Neural progenitor cell (in vitro differentiated cells): ENCODE measurements around the gene MPND. TPM values are rescaled to one million over a fixed set of nuclear protein-coding genes. Genes with fewer than 3 reads are reported as not detected.

Source experiments
- DNase-seq: peaks from one replicate; pipeline ENCODE4 v3.0.0-alpha.2; 2016; ENCODE audit warnings: low spot score
- H2AFZ ChIP-seq: fragments of 200-600 bp; sonication (generic); replicated peaks from 2 replicates; pipeline ENCODE4 v1.6.1; 2016; ENCODE audit warnings: antibody characterized with exemption
- H3F3A ChIP-seq: fragments of 200-600 bp; sonication (generic); 2 replicates; pipeline ENCODE4 v1.6.1; 2016; ENCODE audit warnings: antibody characterized with exemption, low read depth
- H3K27ac ChIP-seq: fragments of 200-600 bp; sonication (generic); 2 replicates; pipeline ENCODE4 v1.5.1; 2016; ENCODE audit warnings: mild to moderate bottlenecking
- H3K27me3 ChIP-seq: fragments of 200-600 bp; sonication (generic); 2 replicates; pipeline ENCODE4 v1.6.1; 2016; ENCODE audit warnings: mild to moderate bottlenecking, moderate library complexity
- H3K36me3 ChIP-seq: fragments of 200-600 bp; sonication (generic); 2 replicates; pipeline ENCODE4 v1.5.1; 2016
- H3K4me1 ChIP-seq: fragments of 200-600 bp; sonication (generic); 2 replicates; pipeline ENCODE4 v1.6.1; 2016; ENCODE audit warnings: mixed run types
- H3K4me2 ChIP-seq: fragments of 200-600 bp; sonication (generic); 2 replicates; pipeline ENCODE4 v1.6.1; 2016
- H3K4me3 ChIP-seq: fragments of 200-600 bp; sonication (generic); 2 replicates; pipeline ENCODE4 v1.5.1; 2016
- H3K79me2 ChIP-seq: fragments of 200-600 bp; sonication (generic); 2 replicates; pipeline ENCODE4 v1.6.1; 2016; ENCODE audit warnings: low read depth
- H3K9ac ChIP-seq: fragments of 200-600 bp; sonication (generic); 2 replicates; pipeline ENCODE4 v1.6.1; 2016
- H3K9me3 ChIP-seq: fragments of 200-600 bp; sonication (generic); 2 replicates; pipeline ENCODE4 v1.5.1; 2016; ENCODE audit warnings: low read depth
- H4K20me1 ChIP-seq: fragments of 200-600 bp; sonication (generic); 2 replicates; pipeline ENCODE4 v1.6.1; 2016; ENCODE audit warnings: low read depth
- H3K27ac Mint-ChIP-seq: 3 replicates; pipeline ENCODE4 v1.8.0; 2021; ENCODE audit warnings: mixed read lengths
- H3K27me3 Mint-ChIP-seq: 2 replicates; pipeline ENCODE4 v1.8.0; 2022; ENCODE audit warnings: low read depth, mild to moderate bottlenecking, inconsistent platforms, moderate library complexity, mixed read lengths; ENCODE audit not compliant: insufficient read depth
- H3K36me3 Mint-ChIP-seq: 3 replicates; pipeline ENCODE4 v1.8.0; 2021; ENCODE audit warnings: mixed read lengths
- H3K4me1 Mint-ChIP-seq: 3 replicates; pipeline ENCODE4 v1.8.0; 2021; ENCODE audit warnings: mixed read lengths
- H3K4me3 Mint-ChIP-seq: 3 replicates; pipeline ENCODE4 v1.8.0; 2021; ENCODE audit warnings: mild to moderate bottlenecking, moderate library complexity, mixed read lengths
- H3K9me3 Mint-ChIP-seq: 3 replicates; pipeline ENCODE4 v1.8.0; 2020; ENCODE audit warnings: mixed read lengths
- CTCF ChIP-seq: fragments of 200-600 bp; sonication (generic); IDR thresholded peaks from 2 replicates; pipeline ENCODE4 v1.5.1; 2017; ENCODE audit warnings: antibody characterized with exemption, mild to moderate bottlenecking
- EZH2 ChIP-seq: fragments of 200-600 bp; sonication (generic); IDR thresholded peaks from 2 replicates; pipeline ENCODE4 v1.6.1; 2017; ENCODE audit warnings: antibody characterized with exemption, mild to moderate bottlenecking, moderate library complexity
- EZH2phosphoT487 ChIP-seq: fragments of 200-600 bp; sonication (generic); IDR thresholded peaks from 2 replicates; pipeline ENCODE4 v1.6.1; 2017; ENCODE audit warnings: antibody characterized with exemption
- total RNA-seq: library from RNA; depleted of rRNA; stranded (reverse); fragments of >200 nt; gene quantifications from 2 replicates; pipeline ENCODE4 v1.2.3, GENCODE V29; 2015; ENCODE audit warnings: low replicate concordance

The MPND gene
- total RNA-seq, 1 donor from 2014 or later = 10.6 TPM

DNA sequence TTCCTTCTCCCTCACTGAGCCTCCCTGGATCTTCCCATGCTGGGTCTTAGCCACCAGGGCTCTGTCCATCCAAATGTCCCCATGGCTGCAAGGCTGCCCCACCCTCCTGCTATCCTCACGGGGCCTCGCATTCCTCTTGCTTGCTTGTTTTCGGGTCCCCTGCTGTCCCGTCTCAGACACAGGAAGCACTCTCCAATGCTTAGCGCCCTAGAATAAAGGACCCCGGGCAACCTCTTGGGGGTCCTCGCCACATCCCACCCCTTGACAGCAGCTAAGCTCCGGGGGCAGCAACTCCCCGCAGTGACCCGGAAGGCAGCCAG, 33.3 kb downstream of the MPND start:
- peaks cover 49% of the 10 kb centered on the region for H3K79me2 ChIP-seq

GRCh38 chr19:4376991-4377781, 33.8 kb downstream of the MPND start:
- peaks cover 2% of the 10 kb centered on the region for H3K36me3 Mint-ChIP-seq
- Histone ChIP-seq H3K27ac (no peak overlapping the region), H3K27me3 (no peaks in the 10 kb centered on the region), H2AFZ (no peak overlapping the region), H3K4me2 (peak overlapping the region; percentile 27), H3F3A (peaks cover 13% of the 10 kb centered on the region), H3K4me3 (no peak overlapping the region), H3K9ac (no peak overlapping the region), H3K9me3 (no peaks in the 10 kb centered on the region), H3K4me1 (peaks cover 23% of the 10 kb centered on the region), H3K36me3 (no peaks in the 10 kb centered on the region), H4K20me1 (peaks cover 83% of the 10 kb centered on the region), H3K79me2 (peaks cover 48% of the 10 kb centered on the region)
- peak overlapping the region; percentile 93 for H3K27ac Mint-ChIP-seq
- no peak for DNase-seq
- peaks cover 5% of the 10 kb centered on the region for H3K27me3 Mint-ChIP-seq
- peaks cover 46% of the 10 kb centered on the region for H3K4me1 Mint-ChIP-seq
- TF ChIP-seq EZH2phosphoT487 (no peak), EZH2 (no peak), CTCF (no peak)
- H3K4me3 Mint-ChIP-seq = no peak overlapping the region
- no peaks in the 10 kb centered on the region for H3K9me3 Mint-ChIP-seq

More for the DNA sequence above, 33.3 kb downstream of the MPND start:
- Mint-ChIP-seq H3K4me1 (peaks cover 43% of the 10 kb centered on the region), H3K4me3 (no peak overlapping the region), H3K27me3 (peaks cover 5% of the 10 kb centered on the region), H3K27ac (peak overlapping the region; percentile 93), H3K9me3 (no peaks in the 10 kb centered on the region), H3K36me3 (peaks cover 2% of the 10 kb centered on the region)
- H3K4me1 ChIP-seq = peaks cover 23% of the 10 kb centered on the region
- peak overlapping the region; percentile 27 for H3K4me2 ChIP-seq
- no peak overlapping the region for H2AFZ ChIP-seq
- peaks cover 86% of the 10 kb centered on the region for H4K20me1 ChIP-seq
- TF ChIP-seq CTCF (no peak), EZH2 (no peak), EZH2phosphoT487 (no peak)
- peak overlapping the region; percentile 39 for H3K27ac ChIP-seq
- no peaks in the 10 kb centered on the region for H3K9me3 ChIP-seq
- H3K27me3 ChIP-seq = no peaks in the 10 kb centered on the region
- no peak overlapping the region for H3K9ac ChIP-seq
- peaks cover 13% of the 10 kb centered on the region for H3F3A ChIP-seq
- H3K4me3 ChIP-seq = no peak overlapping the region
- no peaks in the 10 kb centered on the region for H3K36me3 ChIP-seq
- no peak for DNase-seq

DNA sequence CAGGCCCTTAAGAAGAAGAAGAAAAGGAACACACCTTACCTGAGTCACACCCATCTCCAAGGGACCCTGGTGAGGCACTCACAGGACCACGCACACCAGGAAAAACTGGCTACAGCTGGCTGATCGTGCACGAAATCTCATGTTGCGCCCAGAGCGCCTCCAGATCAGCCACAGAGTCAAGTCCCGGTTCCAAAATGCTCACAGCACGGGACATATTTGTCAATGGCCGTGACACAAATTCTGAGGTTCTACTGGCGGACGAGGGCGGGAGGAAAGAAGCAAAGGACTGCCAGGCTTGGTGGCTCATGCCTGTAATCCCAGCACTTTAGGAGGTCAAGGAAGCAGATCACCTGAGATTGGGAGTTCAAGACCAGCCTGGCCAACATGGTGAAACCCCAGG, 35.5 kb downstream of the MPND start:
- Histone ChIP-seq H3K4me3 (no peak overlapping the region), H3K79me2 (peaks cover 48% of the 10 kb centered on the region), H2AFZ (no peak overlapping the region), H3K27ac (no peak overlapping the region), H3K4me1 (peaks cover 23% of the 10 kb centered on the region), H3F3A (peaks cover 13% of the 10 kb centered on the region), H3K9me3 (no peaks in the 10 kb centered on the region), H3K36me3 (no peaks in the 10 kb centered on the region), H4K20me1 (peaks cover 68% of the 10 kb centered on the region), H3K27me3 (no peaks in the 10 kb centered on the region), H3K4me2 (no peak overlapping the region), H3K9ac (no peak overlapping the region)
- Mint-ChIP-seq H3K27me3 (peaks cover 5% of the 10 kb centered on the region), H3K36me3 (peaks cover 4% of the 10 kb centered on the region), H3K4me1 (peaks cover 44% of the 10 kb centered on the region), H3K27ac (peak overlapping the region; percentile 44), H3K9me3 (no peaks in the 10 kb centered on the region), H3K4me3 (no peak overlapping the region)
- DNase-seq = no peak
- TF ChIP-seq CTCF (no peak), EZH2phosphoT487 (no peak), EZH2 (no peak)
